Endometrium (tissue), 2 donors: ENCODE data around the gene NINJ1.

Experiments
- FAIRE-seq: peaks from 2 replicates; lab custom pipeline; 2012; peaks lifted over from hg19 to GRCh38; lab: Jason Lieb, UNC
- donor health status: control.
- donor health status: control.

NINJ1 gene

DNA sequence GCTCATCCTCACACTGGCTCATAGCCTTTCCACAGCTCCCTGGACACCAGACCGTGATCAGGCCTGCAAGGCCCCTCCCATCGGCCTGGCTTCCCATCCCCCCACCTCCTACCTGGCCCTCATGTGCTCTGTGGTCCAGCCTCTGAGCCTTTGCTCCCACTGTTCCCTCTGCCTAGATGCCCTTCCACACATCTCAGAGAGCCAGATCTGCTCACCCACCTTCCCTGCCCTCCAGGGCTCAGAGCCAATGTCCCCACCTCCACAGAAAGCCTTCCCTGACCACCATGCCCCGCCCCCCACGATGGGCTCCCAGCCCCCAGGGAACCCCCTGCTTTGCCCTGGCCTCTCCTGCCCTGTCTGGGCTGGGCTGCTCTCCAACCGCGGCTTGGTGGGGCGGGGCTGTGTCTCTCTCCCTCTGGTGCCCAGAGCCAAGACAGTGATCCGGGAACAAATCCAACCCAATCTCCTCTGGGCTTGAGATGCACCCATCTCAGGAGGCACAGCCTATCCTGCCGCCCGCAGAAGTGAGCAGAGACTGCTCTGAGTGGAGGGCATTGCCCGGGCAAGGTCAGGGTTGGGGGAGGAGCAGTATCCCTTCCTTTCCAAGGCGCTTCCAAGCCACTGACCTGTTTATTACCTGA lies 1.6 kb downstream of the NINJ1 start:
- no peak for FAIRE-seq

DNA sequence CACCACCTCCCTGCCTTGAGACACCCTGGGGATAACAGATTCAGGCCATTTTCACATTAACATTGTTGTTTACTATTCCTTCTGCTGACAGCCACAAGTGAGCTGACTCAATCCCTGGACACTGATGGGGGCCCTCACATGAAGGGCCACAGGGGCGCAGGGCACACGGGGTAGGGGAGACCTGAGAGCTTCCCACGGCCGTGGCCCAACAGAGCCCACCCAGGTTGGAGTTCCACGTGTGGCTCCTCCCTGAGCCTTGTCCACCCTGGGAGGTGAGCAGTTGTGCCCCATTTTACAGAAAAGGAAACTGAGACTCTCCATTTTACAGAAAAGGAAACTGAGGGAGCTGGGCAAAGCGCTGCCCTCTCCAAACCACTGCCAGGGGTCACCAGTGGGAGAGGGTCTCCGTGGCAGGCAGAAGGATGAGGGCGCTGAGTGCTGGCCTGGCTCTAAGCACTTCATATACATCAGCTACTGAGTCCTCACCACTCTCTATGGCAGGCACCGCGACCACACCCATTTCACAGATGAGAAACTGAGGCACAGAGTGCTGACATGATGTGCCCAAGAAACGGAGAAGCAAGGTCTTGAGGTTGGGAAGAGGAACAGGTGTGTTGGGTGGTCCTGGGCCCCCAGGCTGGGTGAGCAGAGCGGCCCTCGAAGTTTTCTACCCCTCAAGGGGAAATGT lies 2.3 kb downstream of the NINJ1 start:
- no peak for FAIRE-seq

DNA sequence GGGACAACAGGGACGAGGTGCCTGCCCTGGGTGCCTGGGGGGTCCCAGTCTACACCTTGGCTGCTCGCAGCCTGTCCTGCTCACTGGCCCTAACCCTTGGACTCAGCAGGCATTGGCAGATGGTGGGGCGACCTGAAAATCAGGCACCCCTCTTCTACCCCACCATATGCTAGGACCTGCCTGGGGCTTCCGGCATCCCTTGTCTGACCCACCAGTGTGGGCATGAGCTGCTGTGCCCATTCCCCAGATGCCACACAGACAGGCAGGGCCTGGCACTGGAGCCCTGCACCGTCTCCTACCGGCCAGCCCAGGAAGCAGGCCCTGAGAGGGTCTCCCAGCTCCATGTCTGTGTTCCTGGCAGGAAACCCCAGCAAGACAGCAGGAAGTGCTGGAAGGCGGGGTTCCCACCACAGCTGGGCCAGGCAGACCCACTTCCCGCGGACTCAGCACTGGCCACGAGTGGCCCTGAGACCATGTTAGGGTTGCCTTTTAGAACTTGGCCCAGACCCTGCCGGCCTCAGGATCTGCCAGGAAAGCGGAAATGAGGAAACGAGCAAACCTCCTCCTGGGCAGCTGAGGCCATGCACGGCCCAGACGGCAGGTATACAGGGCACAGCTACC lies 3.1 kb downstream of the NINJ1 start:
- FAIRE-seq = no peak

- FAIRE-seq = no peak
Observed at GRCh38 chr9:93129691-93130500, 4.2 kb downstream of the NINJ1 start.

DNA sequence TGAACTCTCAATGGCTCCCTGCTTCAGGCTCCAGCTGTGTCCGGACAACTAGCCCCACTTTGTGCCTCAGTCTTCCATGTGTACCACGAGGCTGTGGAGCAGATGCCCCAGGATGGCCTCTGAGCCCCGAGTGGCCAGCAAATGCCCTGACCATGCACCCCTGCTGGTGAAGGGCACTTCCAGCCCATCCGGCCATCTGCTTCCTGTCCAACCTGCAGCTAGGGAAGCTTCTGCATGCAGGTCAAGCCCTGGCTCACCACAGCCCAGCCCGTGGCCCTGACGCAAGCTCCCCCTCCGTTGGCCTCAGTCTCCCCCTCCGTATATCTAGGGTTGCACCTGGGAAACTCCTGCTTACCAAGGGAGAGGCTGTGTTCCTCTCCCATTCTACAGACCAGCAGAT lies 4.8 kb downstream of the NINJ1 start:
- FAIRE-seq = no peak

DNA sequence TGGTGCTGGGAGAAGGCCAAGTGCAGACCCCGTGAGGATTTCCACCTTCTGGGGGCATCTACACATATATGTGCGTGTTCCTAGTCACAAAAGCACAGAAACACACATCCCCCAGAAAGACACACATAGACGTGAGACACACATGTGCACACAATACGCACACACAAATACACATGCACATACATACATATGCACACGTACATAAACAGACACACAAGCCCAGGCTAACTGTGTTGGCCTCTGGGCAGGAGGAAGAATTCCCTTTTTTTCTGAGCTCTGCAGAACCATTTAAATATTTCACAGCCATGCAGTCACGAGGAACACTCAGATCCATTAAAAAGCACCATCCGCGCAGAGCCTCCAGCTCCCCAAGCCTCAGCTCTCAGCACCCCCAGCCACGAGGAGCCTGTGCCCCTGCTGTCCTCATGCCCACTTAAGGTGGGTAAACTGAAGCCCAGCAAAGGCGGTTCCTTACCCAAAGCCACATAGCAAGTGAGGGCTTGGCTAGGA lies 5.3 kb downstream of the NINJ1 start:
- FAIRE-seq = no peak

DNA sequence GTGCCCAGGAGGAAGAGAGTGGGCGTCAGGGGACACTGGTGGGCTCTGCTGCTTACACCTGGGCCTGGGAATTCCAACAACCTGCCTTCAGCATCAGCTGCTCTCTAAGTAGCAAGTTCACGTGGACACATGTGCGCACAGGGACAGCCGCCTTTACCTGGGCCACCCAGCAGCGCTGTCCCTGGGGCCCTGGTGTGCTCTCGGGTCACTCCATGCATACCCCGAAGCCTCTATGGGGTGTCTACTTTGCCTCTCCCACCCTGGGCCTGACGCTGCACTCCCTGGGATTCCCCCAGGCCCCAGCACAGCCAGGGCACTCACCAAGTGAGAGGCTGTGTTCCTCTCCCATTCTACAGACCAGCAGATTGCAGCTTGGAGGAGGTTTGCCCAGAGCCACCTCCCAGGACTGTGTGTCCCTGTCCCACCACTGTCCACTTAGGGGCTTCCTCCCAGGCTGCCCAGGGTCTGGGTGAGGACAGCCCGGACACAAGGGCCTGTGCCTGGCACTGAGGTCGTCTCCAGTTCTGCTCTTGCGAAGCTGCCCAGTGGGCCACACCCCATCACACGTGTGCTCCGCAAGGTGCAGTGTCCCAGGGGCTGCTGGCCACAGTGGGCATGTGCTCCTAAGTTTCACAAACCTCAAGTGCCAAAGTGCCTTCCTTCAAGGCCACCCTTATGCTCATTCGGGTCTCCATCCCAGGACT lies 5.9 kb downstream of the NINJ1 start:
- FAIRE-seq = no peak

DNA sequence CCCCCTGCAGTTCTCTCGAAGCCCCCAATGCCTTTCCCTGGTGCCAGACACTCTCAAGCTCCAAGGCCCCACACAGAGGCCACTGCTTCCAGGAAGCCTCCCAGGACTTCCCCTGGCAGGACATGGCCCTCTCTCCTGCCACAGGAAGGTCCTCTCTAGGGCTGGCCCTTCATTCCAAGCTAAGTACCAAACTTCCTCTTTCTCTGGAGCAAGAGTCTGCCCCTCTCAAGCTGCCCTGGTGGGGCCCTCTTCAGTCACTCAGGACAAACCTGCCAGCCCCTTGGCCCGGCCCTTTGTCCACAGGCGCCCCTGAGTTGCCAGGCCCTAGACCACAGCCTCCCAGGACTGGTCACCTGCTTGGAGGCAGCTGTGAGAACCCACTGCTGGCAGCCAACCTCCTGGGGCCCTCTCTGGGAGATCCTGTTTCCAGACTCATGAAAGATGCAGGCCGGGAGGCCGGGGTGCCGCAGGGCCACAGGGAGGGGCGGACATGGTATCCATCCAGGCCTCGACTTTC lies 6.6 kb downstream of the NINJ1 start:
- FAIRE-seq = no peak

- FAIRE-seq = no peak
Observed at GRCh38 chr9:93126825-93127368, 7.2 kb downstream of the NINJ1 start.

DNA sequence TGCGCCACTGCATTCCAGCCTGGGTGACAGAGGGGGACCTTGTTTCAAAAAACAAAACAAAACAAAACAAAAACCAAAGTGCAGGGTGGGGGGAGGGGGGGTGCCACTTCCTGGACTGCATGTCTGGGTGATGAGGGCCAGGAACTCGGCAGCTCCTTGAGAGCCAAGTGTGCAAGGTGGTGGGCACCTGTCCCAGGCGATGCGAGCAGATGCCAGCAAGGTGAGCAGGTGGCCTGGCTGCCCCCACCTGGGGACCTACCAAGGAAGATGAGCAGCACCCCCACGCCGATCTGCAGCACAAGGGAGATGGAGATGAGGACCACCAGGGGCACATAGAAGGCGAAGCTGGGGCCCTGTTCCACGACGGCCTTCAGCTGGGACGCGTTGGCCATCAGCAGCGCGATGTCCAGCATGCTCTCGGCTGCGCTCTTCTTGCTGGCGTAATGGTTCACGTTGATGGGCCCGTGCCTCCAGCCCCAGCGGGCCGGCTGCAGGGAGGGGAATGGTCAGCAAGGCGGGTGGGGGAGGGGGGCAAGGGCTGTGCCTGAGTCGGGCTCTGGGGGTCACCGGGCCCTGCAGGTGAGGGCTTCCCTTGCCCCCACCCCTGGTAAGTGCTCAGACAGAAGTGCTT lies 7.8 kb downstream of the NINJ1 start:
- FAIRE-seq = no peak

DNA sequence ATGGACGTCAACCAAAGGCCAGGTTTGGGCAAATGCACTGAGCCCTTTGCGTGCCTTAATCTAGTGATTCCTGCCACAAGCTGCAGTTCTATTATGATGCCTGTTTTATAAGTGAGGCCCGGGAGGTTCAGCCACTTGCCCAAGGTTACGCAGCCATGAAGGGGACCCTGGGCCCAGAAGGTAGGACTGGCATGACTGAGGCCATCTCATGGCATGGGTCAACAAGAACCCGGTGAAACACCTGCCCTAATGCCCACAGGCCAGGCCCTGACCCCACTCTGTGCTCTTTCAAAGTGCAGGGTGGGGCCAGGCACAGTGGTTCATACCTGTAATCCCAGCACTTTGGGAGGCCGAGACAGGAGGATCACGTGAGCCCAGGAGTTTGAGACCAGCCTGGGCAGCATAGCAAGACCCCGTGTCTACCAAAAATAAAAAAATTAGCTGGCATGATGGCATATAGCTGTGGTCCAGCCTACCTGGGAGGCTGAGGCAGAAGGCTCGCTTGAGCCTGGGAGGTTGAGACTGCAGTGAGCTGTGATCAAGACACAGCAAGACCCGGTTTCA lies 8.6 kb downstream of the NINJ1 start:
- no peak for FAIRE-seq

GRCh38 chr9:93124793-93125192 lies 9.3 kb downstream of the NINJ1 start:
- no peak for FAIRE-seq

GRCh38 chr9:93123561-93124283 lies 10.3 kb downstream of the NINJ1 start:
- FAIRE-seq = no peak

DNA sequence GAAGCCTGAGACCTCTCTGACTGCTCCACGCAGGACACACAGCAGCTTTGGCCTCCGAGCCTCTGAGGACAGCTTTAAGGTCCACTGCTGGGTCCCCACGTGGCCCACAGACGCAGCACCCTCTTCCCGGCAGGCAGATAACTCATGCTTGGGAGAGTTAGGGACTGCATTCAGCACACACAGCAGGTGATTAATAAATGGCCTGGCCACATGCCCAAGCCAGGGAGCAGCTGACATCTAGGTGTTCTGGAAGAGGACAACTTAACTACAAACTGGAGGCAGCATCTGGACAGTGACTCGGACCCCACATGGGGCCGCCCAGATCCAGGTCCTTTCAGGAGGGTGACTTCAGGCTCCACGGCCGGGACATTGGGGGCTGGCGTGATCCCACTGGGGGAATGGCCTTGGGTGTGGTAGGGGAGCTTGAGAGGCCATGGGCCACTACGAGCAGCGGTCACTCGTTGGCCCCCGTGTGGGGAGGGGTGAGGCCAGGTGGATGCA lies 11.3 kb downstream of the NINJ1 start:
- no peak for FAIRE-seq

DNA sequence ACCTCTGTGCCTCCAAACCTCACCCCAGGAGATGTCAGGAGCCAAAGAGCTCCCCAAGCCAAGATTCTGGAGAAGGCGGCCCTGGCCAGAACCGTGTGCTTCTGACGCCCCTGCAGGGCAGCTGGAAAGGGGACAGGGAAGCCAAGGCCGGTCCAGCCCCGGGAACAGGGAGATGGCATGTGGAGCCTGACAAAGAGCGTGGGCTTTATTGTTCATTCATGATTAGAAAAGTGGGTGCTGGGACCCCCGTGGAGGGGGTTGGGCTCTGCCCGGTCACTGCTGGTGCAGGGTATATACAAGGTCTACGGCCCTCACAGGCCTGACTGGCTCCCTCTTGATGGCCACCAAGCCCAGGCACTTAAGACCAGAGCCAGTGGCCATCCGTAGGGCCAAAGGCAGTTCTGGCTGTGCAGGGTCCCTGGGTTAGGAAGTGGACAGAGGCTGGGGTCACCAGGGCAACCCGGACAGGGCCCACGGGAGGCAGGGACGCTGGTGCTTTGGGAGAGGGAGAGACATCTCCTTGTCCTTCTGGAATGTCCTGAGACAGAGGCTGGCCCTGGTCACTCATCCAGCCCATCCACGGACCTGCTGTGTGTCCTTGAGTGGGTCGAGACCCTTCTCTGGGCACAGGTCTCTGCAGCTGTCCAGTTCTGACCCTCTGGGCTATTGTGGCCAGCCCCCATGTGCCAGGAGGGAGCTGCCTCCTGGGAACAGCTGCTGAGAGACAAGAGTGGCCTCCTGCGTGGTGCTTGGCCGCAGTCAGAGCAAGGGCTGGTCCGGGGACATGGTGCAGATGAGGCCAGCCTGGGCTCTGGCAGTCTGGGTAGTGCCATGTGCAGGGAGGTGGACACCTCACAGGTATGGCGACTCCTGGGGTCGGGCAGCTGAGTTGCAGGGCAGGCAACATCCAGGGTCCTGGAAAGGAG lies 12.5 kb downstream of the NINJ1 start:
- FAIRE-seq = no peak

DNA sequence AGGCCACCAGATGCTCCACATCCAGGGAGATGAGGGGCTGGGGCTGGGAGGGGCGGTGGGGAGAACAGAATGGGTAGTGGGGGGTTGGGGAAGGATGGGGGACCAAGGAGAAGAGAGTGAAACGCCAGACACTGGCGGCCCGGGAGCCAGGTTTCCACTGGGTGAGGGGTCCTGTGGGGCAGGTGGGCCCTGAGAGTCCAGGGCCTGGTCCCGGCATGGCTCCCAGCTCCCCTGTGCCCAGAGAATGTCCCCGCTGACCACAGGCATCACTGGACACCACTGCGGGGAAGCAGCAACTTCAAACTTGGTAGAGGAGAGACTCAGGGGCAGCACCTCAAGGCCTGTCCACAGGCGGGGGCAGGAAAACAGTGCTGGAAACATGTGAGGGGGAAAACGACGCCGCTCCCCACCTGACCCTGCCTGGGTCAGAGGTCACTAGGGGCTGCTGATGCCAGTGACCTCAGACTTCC lies 13.2 kb downstream of the NINJ1 start:
- no peak for FAIRE-seq

GRCh38 chr9:93119953-93120845 lies 13.9 kb downstream of the NINJ1 start:
- FAIRE-seq = peak; percentile 69

DNA sequence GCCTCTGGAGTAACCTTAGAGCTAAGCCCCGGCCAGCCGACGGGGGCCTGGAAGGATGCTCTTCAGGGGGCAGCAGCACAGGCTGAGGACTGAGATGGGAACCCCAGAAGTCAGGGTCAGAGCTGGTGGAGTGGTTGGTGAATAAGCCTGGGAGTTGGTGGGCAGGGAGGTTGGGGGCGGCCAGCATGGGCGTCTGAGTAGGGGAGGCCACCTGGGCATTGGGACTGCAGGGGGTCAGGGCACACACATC lies 14.4 kb downstream of the NINJ1 start:
- FAIRE-seq = no peak
